ENCODE measurements around the gene EEF1G.
"Not testable (repeated sequence)": the region's sequence is repeated elsewhere in the genome, so short reads cannot be mapped to it uniquely, and the experiment has no call there.

- TF ChIP-seq POLR2AphosphoS5 (IDR thresholded peaks at IDR 0.05); CTCF (IDR thresholded peaks at IDR 0.05); EP300 (IDR thresholded peaks at IDR 0.05; ENCODE audit: low read depth): not testable (repeated sequence)
These were observed 43.3 kb upstream of the EEF1G start for GRCh38 chr11:62616957-62617356.

Data from transverse colon (tissue), 4 donors.